NCI-H2196 treated with DMSO at 0.1 percent for 48 hours (cell line): ENCODE data around the gene ELMOD3.
"Not testable (repeated sequence)": the region's sequence is repeated elsewhere in the genome, so short reads cannot be mapped to it uniquely, and the experiment has no call there.

Experiments used
- DNase-seq: peaks from one replicate; lab custom pipeline; 2025; ENCODE audit not compliant: unreplicated experiment; lab: John Stamatoyannopoulos, UW

ELMOD3 gene

GRCh38 chr2:85354286-85355072, at the start of gene ELMOD3, which contains the start of gene RETSAT:
ELMOD3 (plus strand) TSS chr2:85354769; CDS start chr2:85357199, 2,430 bp downstream.
RETSAT (minus strand) TSS chr2:85354528; CDS start chr2:85354507, 21 bp downstream.
- DNase-seq = peak; percentile 86

- DNase-seq = no peak
Measured at GRCh38 chr2:85307527-85307897, 47.1 kb upstream of the ELMOD3 start.

GRCh38 chr2:85308201-85308600, 46.4 kb upstream of the ELMOD3 start:
- DNase-seq = no peak

- DNase-seq = peak; percentile 55
Measured at GRCh38 chr2:85308896-85309555, 45.5 kb upstream of the ELMOD3 start.

GRCh38 chr2:85309699-85310321, 44.8 kb upstream of the ELMOD3 start:
- no peak for DNase-seq

- DNase-seq = no peak
Measured at GRCh38 chr2:85310330-85310729, 44.2 kb upstream of the ELMOD3 start.

- DNase-seq = no peak
Measured at GRCh38 chr2:85312404-85312803, 42.2 kb upstream of the ELMOD3 start.

- no peak for DNase-seq
Measured at GRCh38 chr2:85314884-85315242, 39.7 kb upstream of the ELMOD3 start.

- DNase-seq = not testable (repeated sequence)
Measured at GRCh38 chr2:85315921-85316320, 38.6 kb upstream of the ELMOD3 start.

- DNase-seq = no peak
Measured at GRCh38 chr2:85318222-85319074, 36.1 kb upstream of the ELMOD3 start.

- DNase-seq = no peak
Measured at GRCh38 chr2:85319796-85320195, 34.8 kb upstream of the ELMOD3 start.

- no peak for DNase-seq
Measured at GRCh38 chr2:85323351-85323987, 31.1 kb upstream of the ELMOD3 start.

GRCh38 chr2:85323988-85324367, 30.6 kb upstream of the ELMOD3 start:
- not testable (repeated sequence) for DNase-seq

GRCh38 chr2:85324639-85325465, 29.7 kb upstream of the ELMOD3 start:
- DNase-seq = no peak

- no peak for DNase-seq
Measured at GRCh38 chr2:85325466-85325811, 29.1 kb upstream of the ELMOD3 start.

- DNase-seq = no peak
Measured at GRCh38 chr2:85326406-85327159, 28.0 kb upstream of the ELMOD3 start.

- DNase-seq = no peak
Measured at GRCh38 chr2:85327160-85327821, 27.3 kb upstream of the ELMOD3 start.

GRCh38 chr2:85327822-85328617, 26.5 kb upstream of the ELMOD3 start, which contains the start of gene TGOLN2:
TGOLN2 (minus strand) TSS chr2:85327989; CDS start chr2:85327962, 27 bp downstream.
- peak; percentile 54 for DNase-seq
